ENCODE measurements around the gene KCTD3. TPM values are rescaled to one million over a fixed set of nuclear protein-coding genes. Genes with fewer than 3 reads are reported as not detected.

Gene KCTD3
- total RNA-seq, 1 experiment from 2014 or later = 46.7 TPM

- TF ChIP-seq ZFX (IDR thresholded peaks at IDR 0.05) (no peak), EZH2phosphoT487 (IDR thresholded peaks at IDR 0.05; ENCODE audit: borderline replicate concordance) (no peak), CBX3 (IDR thresholded peaks at IDR 0.05; ENCODE audit: low read depth) (no peak), EZH2 (IDR thresholded peaks at IDR 0.05) (no peak), JUND (IDR thresholded peaks at IDR 0.05) (no peak), EGR1 (IDR thresholded peaks at IDR 0.05; ENCODE audit: low read depth) (no peak), MAX (IDR thresholded peaks at IDR 0.05) (no peak), SRF (IDR thresholded peaks at IDR 0.05; ENCODE audit: low read depth) (no peak), ATF3 (IDR thresholded peaks at IDR 0.05) (no peak), CTCF (IDR thresholded peaks at IDR 0.05 in 2 of 3, conservative IDR thresholded peaks at IDR 0.05 in 1 of 3; ENCODE audit: borderline replicate concordance in 1 of 3, insufficient read depth in 1 of 3, low read depth in 2 of 3, low read length in 2 of 3) (no peak), POLR2AphosphoS5 (IDR thresholded peaks at IDR 0.05; ENCODE audit: low read depth, low read length) (no peak), POLR2A (IDR thresholded peaks at IDR 0.05; ENCODE audit: borderline replicate concordance, extremely low read depth, insufficient read depth, insufficient read length) (no peak), ELF1 (IDR thresholded peaks at IDR 0.05; ENCODE audit: borderline replicate concordance, low read depth) (no peak), TCF7L2 (IDR thresholded peaks at IDR 0.05; ENCODE audit: borderline replicate concordance, extremely low read depth, insufficient read depth, insufficient read length) (no peak), ZBTB33 (IDR thresholded peaks at IDR 0.05; ENCODE audit: extremely low read depth, insufficient replicate concordance, low read length) (no peak), RAD21 (IDR thresholded peaks at IDR 0.05; ENCODE audit: low read depth) (no peak), ZNF274 (IDR thresholded peaks at IDR 0.05; ENCODE audit: low read depth, low read length) (no peak), FOSL1 (IDR thresholded peaks at IDR 0.05; ENCODE audit: low read depth) (no peak)
- Histone ChIP-seq H3K36me3 (ENCODE audit: control insufficient read depth in 1 of 2, insufficient read depth in 2 of 2, low read length in 2 of 2) (no peaks in the 10 kb centered on the region), H3K27me3 (ENCODE audit: insufficient read depth, low read length) (no peaks in the 10 kb centered on the region), H3K79me2 (ENCODE audit: insufficient read depth, low read length) (no peaks in the 10 kb centered on the region), H3K27ac (ENCODE audit: low read depth, low read length) (no peak overlapping the region), H2AFZ (ENCODE audit: low read depth, low read length, poor library complexity, severe bottlenecking) (no peak overlapping the region), H3K9me2 (ENCODE audit: insufficient read depth) (no peaks in the 10 kb centered on the region), H3K4me1 (ENCODE audit: control insufficient read depth in 1 of 2, insufficient read depth in 2 of 2, low read length in 2 of 2) (peaks cover 0 to 3% of the 10 kb centered on the region in 2 experiments; a peak in 1 of 4 replicates), H3K4me2 (ENCODE audit: low read length) (no peak overlapping the region), H3K9me3 (ENCODE audit: control insufficient read depth in 1 of 2, insufficient read depth in 1 of 2, low read depth in 1 of 2, low read length in 2 of 2) (no peaks in the 10 kb centered on the region), H3K4me3 (replicated peaks in 1 of 2; ENCODE audit: low read depth in 1 of 2, low read length in 2 of 2) (no peak overlapping the region), H3K9ac (ENCODE audit: low read length) (no peak overlapping the region), H4K20me1 (ENCODE audit: insufficient read depth) (no peaks in the 10 kb centered on the region)
- ATAC-seq = no peak
- POLR2A ChIA-PET = no interaction called here
- DNase-seq (ENCODE audit: low read depth, low spot score) = no peak
- CTCF ChIA-PET = no interaction called here
- RAD21 ChIA-PET (ENCODE audit: low non-redundant PET in 1 of 2, low total read pairs in 2 of 2, uncharacterized antibody in 2 of 2, unreplicated experiment in 2 of 2) = no interaction called here
- no TSS peak for BruUV-seq (replicated peaks)
- intact Hi-C loops (cut with micrococcal nuclease) = no loop called here
These were observed 68.7 kb downstream of the KCTD3 start for GRCh38 chr1:215635827-215636226.
